ENCODE measurements around the gene GALNT13.

The GALNT13 gene

DNA sequence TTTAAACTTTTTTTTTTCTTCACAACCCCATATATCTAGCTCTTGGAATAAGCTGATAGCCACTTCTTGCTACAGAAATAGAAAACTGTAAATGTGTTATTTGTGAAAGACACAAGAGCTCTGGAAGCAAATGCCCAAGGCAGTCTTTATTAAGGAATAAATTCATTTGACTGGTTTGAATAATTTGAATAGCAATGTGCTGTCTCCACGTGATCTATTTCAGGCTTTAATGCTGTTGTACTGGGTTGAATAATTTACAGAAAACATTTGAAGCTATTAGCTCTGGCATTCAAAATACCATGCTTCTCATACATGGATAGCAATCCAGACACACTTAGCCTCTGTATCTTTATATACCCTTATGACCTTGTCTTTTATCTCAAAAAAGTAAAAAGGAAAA is 460.1 kb downstream of the GALNT13 start:
- DNase-seq, result no peak

DNA sequence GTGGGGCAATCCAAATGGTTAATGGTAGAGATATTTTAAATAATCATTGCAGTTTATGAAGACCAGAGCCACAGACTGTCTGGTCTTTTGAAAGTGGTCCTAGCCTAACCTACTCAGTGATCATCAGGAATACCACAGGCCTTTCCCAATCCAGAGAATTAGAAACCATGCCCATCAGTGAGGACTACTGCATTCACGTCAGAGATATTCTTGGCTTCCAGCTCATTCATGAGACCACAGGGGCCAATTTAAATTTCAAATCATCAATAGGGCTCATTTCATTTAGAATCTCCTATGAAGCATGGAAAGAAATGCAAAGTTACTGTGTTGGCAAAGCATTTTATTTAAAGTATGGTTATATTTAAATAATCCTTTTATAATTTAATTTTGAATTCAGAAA is 464.5 kb downstream of the GALNT13 start:
- no peak for DNase-seq

DNA sequence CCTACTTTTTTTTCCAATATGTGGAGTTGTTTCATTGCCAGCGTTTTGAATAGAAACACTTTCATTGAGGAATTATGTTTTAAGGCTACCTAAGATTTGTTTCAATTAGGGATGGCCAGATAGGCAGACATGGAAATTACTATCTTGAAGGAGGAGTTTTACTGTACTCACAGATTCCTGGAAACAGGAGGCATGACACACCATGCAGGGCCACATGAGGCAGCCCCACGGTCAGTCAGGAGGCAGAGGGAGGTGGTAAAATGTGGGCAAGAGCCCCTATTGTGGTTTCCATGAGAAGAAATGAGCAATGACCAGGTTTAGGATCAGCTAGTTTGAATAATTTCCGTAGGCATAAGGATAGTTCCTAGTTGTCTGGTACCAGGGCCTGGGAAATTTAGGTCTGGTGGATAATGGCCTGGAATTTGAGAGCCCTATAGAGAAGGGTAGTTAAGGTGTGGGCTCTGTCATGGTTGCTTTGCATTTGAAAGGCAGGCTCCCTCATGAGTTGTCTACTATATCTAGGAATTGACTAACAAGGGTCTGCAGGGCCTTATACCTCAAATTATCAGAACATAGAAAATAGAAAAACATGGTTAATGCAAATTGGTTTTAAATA is 466.7 kb downstream of the GALNT13 start:
- DNase-seq, result no peak

DNA sequence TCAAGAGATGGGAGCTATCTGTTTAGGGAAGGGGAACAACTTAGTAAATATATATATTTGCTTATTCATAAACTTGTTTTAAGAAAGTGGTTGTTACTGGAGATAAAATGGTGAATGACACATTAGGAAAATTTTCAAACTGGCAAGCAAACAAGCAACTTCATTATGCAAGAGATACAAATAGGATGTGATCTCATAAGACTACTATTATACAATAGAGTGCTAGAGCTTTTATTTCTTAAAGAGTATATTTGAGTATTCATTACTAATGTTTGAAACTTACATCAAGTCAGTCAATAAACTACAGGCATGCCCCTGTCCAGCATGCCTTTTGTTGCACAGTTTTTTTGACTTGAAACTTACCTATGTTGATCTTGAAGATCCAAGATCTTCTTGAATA is 471.6 kb downstream of the GALNT13 start:
- no peak for DNase-seq

DNA sequence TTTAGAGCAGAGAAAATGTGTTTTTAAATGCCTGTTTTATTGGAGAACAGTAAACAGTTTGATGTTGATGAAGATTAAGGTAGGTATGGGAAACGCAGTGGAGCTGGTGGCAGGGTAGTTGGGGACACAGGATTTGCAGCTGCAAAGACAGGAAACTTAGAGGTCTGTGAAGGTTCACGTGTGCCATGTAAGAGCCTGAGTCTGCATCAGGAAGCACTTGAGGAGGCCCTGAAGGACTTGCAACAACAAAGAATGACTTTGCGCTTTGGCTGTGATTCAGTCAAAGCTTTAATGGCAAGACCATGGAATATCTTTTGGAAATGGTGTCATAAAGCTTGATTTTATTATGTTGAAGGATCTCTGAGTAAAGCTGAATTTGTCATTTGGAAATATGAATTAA is 479.2 kb downstream of the GALNT13 start:
- DNase-seq, result no peak

DNA sequence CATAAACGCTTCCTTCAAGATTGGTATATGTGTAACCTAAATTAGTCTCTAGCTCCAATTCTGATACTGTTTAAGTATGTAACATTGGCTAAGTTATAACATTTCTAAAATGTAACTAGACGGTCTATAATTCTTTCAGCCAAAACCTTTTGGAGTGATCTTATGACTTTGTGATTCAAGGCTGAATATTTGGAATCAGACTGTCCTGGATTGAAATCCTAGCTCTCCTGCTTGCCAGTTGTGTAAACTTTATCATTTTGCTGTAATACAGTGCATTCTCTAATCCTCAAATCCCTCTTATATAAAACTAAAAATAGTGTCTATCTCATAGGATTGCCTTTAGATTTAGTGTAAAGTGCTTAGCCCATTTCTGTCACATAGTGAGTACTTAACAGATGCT is 489.6 kb downstream of the GALNT13 start:
- no peak for DNase-seq

DNA sequence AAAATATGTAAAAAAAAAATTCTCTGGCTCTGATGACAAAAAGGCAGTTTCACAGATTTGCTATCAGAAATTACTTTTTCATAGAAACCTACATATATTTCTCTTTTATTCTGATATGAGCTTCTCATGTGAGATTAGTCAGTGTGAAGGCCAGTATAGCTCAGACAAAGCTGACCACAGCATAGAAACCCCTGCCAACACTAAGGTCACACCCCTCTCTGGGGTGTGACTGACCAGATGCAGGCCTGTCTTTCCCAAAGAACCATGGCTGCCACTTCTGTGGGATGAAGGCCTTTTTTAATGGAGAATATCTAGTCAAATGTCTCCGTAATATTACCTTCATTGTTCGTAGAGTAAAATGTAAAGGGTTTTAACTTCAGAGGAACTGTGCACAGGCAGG is 496.4 kb downstream of the GALNT13 start:
- DNase-seq, result no peak

DNA sequence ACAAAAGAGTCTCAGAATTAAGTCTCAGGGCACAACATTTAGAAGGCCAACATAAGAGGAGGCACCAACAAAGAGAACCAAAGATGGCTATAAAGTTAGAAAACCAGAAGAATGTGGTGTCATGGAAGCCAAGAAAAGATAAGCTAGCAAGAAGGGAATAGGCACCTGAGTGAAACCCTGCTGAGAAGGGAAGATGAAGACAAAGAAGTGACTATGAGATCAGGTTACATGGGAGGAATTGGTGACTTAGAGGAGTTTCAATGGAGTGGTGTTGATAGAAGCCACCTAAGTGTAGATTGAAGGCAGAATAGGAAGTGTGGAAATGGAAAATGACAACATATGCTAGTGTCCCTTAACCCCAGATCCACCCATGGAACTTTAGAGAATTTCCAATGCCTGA is 499.2 kb downstream of the GALNT13 start:
- no peak for DNase-seq

DNA sequence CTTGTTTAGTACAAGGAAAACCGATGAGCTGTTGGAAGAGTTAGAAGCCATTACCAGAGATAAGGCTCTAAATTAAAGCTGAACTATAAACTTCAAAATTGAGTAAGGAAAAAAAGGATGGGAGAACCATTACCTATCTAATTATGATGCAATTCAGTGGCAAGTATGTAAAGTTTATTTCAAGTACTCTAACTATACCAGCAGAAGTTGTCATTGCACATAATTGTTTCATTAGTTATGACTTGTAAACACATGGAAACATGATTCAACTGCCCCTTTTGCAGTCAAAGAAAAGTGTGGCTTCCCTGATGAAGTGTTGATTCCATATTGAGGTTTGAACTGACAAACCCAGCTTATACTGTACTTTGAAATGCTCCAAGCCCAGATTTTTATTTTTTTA is 502.7 kb downstream of the GALNT13 start:
- no peak for DNase-seq

DNA sequence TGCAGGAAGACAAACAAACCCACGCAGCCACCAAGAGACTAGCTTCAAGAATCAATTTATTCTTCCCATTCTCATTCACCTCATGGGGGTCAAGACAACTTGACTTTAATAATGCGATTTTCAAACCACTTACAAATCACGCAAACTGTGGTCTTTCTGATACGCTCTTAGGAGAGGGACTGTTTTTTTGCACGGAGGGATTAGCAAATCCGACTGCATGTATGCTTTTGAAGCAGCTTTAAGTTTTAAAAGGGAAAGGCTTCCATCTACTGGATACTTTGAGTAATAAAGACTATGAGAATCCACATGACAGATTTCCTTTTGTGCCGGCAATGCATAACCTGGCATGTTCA is 503.8 kb downstream of the GALNT13 start:
- DNase-seq, result peak; percentile 19

DNA sequence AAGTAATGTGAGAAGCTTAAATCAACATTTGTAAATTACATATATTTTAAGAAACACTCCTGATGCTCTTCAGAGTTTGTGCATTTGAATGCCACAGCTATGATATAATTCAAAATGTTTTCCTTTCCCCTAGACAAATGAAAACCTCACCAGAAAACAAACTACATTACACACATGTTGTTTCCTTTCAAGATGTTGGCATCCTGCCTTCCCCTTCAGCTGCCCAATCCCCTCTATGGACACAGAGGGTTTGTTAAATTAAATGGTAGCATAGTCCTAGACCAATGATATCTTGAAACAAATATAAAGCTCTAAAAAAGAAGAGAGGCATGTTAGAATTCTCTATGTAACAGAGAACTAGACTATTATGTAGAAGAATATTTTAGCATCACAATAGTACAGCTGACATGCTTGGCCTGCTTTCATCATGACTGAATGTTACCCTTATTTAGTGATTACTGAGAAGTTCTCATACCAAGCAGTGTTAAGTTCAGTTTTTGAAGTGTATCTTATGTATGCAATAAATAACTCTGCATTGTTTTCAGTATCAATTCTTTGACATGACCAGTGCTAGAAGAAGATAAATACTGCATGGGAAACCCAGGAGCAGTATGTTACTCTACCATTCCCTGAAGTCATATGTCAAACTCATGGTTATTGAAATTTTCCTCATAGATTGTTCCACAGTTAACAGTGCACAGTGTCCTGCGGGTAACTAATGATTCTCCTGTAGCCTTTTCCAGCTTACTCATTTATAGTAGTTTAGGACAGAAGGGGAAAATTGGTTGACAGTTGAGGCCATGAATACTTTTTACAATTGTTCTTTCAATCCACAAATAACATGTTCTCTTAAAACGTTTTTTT is 510.4 kb downstream of the GALNT13 start:
- DNase-seq, result no peak

DNA sequence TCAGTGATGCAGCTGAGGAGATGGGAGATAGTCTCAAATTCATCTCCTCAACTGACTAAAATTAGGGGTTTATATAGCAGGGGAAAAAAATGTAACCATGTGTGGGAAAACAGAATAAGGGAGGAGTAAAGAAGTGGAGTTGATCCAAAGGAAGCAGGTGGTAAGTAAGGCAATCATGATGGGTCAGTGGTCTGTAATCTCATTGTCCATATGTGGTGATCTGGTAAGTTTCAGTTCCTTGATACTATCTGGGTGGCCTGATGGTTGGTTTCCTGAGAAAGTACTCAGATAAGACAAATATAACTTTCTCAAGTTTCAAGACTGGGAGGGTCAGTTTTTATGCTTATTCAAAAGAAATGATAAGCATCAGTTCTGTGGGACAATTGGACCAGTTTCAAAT is 514.5 kb downstream of the GALNT13 start:
- no peak for DNase-seq

DNA sequence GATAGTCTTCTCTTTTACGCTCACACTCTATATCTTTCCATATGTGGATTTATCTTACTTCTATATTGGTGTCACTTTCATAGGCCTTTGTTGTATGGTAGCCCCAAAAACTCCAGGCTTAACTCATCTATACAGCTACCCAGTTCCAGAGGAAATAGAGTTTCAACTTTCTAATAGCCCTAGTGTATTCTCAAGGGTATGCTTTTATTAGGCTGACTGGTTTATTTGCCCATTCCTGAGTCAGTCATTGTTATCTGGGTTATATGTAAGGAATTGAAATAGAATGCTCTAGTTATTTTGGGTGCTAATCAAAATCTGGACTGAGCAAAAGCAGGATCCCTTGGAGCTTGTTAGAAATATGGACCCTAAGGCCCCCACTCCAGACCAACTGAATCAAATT is 519.3 kb downstream of the GALNT13 start:
- no peak for DNase-seq

DNA sequence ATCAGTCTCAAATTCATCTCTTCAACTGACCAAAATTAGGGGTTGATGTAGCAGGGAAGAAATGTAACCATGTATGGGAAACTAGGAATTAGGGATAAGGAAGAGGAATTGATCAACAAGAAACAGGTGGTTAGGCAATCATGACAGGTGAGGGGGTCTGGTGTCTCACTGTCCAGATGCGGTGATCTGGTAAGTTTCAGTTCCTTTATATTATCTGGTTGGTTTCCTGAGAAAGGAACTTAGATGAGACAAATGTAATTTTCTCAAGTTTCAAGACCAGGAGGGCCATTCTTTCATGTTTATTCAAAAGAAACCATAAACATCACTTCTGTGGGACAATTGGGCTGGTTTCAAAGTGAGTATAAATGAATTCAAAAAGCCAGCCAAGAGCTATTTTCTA is 520.5 kb downstream of the GALNT13 start:
- no peak for DNase-seq

DNA sequence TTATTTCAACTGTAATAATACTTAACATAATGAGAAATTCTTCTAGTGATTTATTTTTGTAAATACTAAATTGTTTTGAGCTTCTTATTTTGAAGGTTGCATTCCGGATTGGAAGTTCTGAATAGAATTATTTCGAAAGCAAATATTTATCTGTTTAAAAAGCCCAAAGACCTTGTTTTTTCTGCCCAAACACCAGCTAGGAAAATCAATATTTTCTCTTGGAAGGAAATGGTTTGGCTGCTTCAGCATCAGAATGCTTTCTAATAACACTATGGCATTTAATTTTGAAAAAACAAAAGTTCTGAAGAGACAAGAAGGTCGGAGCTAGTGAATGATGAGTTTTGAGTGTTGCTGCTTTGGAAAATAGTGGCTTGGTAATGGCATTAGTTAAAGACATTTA is 522.9 kb downstream of the GALNT13 start:
- no peak for DNase-seq

DNA sequence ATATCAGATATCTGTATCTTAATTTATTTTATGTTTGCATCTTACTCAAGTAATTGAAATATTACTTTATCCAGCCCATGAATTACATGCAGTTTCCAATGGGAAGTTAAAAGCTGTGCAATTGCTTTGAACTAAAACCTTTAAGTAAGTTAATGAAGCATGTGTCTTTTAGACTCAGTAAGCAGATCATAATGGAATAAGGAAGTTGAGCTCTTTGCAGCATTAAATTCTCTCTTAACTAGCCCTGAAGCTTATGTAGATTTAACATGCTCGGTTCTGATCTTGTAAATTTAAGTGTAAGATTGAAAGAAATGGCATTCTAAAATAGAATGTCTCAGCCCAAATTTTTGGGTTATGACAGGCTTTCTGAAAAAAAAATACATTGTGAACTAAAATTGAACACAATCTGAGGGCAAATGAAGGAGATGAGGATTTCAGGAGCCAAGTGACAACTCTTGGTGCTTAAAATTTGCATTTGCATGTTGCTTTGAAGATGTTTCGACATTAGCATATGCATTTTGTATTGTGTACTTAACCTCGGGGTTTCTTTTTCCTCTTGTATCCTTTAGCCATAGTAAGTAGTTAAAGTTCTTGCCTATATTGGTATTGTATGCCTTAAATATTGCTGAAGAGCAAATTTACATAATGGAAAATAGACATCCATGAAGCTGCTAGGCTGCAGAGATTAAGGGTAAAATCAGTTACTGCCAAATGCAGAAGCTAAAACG is 529.0 kb downstream of the GALNT13 start:
- no peak for DNase-seq

DNA sequence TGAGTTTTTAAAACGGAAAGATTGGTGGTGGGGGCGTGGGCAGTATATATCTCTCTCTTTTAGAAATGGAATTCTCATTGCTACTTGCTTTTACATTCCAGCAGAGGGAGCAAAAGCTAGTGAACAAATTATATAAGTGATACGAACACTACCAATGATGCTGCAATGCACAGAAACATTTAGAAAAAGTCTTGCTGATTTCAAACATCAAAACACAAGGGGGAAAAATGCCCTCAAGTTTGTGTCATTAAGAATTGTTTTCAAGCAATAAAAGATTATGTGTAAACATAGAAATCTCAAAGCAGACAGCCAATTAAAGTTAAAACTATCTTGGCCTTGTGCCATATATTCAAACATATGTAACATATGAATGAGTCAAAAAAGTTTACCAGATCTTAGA is 530.5 kb downstream of the GALNT13 start:
- no peak for DNase-seq

DNA sequence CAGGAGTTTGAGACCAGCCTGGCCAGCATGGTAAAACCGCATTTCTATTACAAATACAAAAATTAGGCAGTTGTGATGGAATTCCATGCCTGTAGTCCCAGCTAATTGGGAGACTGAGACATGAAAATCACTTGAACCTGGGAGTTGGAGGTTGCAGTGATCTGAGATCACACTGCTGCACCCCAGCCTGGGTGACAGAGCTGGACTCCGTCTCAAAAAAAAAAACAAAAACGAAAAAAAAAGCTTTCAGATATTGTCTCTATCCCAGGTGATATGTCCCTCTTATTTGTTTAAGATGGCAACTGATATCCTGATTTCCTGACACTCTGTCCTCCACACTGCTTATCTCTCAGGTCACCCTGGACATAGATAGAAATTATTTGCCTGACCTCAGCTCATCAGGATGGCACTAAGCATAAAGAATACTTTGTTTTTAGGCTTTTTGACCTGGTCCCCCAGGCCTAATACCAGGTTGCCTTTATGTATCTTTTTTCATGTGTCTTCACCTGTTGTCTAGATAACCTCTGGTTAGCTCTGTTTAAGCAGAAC is 531.6 kb downstream of the GALNT13 start:
- no peak for DNase-seq

DNA sequence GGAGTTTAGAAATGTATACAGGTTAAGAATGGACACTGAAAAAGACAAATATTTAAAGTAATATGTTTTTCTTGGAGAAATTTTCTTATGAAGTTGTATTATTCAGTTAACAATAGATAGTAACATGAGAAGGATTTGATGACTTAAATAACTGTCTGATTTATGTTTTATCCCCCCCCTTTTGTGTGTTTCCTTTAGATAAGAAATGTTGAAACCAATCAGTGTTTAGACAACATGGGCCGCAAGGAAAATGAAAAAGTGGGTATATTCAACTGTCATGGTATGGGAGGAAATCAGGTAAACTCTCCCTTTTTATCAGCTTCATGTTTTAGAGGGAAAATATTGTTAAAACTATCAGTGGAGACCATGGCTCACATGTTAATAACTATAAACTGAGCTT is 537.1 kb downstream of the GALNT13 start:
- DNase-seq, result no peak

DNA sequence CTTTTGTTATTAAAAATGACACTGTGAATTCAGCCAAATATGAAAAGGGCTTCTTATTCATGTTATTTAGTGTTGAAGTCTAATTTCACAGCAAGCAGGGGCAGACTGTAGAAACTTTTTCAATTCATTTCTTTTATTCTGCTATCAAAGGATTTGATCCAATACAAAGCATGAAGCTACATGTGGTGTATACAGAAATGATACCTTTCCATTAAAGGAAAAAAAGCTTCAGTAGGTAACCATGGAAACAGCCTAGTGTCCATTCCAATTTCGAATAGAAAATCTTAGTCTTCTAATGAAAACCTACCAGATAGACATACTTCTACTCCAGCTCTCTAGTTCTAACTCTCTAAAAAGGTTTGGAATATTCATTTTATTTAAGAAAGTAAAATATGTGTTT is 550.5 kb downstream of the GALNT13 start:
- DNase-seq, result no peak

DNA sequence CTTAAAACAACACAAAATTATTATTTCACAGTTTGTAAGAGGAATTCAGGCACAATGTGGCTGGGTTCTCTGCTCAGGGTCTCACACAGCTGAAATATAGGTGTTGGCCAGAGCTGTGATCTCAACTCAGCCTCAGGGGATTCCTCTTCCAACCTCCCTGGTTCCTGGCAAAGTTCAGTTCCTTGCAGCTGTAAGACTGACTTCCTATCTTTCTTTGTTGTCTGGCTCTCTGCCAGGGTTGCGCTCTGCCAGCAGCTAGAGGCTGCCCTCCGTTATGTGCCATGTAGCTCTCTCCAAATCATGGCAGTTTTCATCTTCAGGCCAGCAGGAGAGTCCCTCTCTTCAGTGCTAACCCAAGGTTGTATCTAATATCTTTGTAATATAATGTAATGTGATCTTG is 554.3 kb downstream of the GALNT13 start:
- DNase-seq, result no peak

DNA sequence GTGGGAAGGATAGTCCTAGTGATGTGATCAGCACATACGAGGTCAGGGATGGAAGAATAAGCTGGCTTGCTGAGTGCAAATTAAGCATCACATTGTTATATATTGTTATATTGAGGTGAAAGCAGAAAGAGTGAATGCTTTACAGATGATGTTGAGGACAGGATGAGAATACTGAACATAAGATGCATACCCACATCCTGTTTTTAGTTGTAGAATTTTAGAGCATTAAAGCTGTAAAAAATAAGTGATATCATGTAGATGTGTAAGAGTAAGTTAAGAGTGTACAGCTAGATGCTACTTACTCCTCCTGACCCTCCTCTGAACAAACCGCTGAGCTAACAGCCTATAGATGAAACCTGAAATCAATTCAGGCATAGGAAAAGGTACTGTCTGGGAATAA is 555.7 kb downstream of the GALNT13 start:
- no peak for DNase-seq

DNA sequence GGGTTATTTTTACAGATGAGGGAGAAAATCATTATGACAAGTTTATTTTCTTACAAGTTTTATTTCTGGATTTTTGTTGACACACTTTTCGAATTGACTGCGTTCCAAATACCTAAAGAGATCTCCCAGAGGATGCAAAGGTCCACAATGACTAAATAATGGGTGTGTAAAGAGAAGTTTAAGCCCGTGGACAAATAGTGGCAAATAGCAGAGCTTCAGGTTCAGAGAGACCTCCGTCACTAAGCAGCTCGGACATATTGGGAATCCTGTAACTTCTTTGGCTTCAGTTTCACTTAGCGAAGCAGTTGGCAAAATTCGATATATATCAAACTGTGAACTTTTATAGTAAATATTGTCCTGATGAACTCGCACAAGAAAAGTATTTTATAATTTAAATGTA is 556.3 kb downstream of the GALNT13 start:
- DNase-seq, result no peak

DNA sequence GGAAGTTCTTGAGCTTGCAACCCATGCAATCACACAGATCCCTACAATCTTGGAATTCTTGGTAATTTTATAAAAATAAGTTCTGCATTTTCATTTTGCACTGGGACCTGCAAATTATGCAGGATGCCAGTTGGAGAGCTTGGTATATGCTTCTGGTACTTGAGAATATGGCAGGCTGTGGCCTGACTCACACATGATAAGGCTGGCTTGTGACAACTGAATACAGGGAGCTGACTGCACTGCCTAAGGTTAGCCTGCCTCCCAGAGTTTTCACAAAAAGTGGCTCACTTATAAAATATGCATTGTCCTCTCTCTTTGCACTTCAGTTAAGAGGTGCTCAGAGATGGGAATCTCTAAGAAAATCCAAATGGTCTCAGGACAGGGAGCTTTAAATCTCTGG is 561.3 kb downstream of the GALNT13 start:
- no peak for DNase-seq
